Fibroblast of skin of abdomen (primary cell): ENCODE data around the gene OR51B6.
"Not testable (repeated sequence)": the region's sequence is repeated elsewhere in the genome, so short reads cannot be mapped to it uniquely, and the experiment has no call there.

ENCODE experiments used
- DNase-seq: peaks from one replicate; pipeline ENCODE4 v3.0.0-alpha.2; 2013

Gene OR51B6

DNA sequence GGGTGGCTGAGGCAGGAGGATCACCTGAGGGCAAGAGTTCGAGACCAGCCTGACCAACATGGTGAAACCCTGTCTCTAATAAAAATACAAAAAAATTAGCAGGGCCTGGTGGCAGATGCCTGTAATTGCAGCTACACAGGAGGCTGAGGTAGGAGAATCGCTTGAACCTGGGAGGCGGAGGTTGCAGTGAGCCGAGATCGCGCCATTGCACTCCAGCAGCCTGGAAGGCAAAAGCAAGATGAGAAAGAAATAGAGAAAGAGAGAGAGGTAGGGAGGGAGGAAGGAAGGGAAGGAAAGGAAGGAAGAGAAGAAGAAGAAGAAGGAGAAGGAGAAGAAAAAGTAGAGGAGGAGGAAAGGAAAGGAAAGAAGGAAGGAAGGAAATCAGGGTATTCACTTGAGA, 15.1 kb downstream of the OR51B6 start:
- not testable (repeated sequence) for DNase-seq

DNA sequence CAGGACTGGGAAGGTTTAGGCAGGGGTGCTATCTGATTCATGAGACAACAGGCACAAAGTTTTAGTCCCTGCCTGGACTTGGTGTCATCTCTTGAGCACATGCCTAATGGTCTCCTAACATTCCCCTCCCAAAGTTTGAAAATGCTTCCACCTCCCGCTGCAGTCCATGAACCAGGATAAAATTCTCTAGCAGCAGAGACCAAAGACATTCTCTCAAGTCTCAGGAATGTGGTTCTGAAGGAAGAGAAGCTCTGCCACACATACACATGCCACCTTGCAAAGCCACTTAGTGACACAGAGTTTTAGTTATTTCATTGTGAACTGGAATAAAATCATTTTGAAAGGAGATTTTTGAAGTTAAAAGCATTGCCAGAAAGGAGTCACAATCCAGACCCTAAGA, 15.5 kb downstream of the OR51B6 start:
- DNase-seq = peak; percentile 22

DNA sequence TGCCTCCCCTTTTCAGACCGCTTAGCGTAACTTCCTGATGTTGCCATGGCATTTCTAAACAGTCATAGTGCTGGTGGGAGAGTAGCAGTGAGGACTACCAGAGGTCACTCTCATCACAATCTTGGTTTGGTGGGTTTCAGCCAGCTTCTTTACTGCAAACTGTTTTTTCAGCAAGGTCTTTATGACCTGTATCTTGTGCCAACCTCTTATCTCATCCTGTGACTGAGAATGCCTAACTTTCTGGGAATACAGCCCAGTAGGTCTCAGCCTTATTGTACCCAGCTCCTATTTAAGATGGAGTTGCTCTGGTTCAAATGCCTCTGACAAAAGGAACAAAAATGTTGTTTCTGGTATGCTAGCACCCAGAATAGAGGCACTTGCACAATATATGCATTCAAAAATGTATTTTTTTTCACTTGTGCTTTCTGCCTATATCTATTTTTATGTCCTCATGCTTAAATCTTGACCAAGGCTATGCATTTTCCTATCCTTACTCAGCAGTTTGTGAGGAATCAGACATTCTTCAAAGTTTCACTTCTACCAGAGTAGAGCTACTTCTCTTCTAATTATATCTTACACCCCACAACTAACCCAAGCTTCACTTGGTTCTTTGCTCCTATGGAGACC, 16.3 kb downstream of the OR51B6 start:
- DNase-seq = peak; percentile 85

DNA sequence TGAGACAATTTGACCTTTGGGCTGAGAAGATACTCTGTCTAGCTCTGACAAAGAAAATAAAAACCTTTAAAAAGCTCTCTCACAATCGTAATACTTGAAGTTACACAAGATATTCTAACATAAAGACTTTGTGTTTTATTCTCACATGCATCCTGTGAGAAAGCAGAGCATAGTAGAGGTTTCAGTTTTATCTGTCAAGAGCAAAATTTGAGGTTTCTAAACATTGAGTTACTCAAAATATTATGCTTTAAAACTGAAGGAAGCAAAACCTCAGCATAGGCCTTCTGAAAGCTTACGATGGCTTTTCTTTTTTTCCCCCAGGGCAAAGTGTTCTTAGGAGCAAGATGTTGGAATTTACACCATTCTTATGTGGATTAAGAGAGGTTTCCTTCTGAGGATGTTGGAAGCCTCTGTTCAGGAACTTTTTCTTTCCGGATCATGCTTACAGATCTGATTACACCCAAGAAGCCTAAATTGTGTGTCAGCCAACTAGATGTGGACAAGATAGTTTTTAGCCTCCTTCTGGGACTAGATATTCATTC, 17.3 kb downstream of the OR51B6 start:
- DNase-seq = no peak

DNA sequence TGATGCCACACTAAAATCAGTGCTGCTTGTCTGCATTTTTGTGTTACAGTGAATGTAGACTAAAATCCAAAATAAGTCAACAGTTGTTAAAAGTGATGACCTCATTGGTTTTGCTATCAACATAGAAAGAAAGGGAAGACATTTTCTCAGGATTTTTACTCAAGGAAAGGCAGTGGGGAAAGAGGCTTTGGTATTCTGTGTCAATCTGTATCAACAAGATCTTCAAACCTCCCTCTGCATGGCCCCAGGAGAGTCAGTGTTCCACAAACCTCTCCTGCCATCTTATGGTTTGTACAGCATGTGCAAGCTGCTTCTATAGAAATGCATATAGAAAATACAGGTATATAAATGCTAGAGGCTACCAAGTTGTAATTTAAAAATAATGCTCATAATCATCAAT, 18.5 kb downstream of the OR51B6 start:
- peak; percentile 69 for DNase-seq

DNA sequence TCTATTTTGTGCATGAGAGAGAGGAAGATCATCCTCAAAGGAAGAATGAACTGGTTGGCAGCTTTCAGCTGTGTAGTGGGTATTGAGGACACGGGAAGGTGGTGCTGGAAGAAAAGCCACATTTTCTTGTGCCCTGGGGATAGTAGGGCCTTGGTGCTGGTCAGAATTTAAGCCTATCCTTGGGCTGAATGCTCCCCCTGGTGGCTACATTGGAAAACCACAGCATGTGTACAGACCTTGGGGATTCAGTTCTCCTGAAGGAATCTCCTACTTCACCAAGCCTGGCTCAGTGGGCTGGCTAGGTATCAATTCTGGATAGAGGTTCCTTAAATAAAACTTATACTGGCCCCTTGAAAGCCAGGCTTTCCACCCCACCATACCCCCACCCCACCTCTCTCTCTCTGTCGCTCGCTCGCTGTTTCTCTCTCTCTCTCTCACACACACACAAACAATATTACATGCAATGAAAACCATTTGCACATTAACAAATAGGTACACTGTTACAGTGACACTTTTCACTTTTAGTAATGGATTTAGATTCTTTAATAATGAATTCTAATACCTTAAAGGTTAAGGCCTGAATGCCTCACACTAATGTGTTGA, 29.5 kb downstream of the OR51B6 start:
- DNase-seq = peak; percentile 57

DNA sequence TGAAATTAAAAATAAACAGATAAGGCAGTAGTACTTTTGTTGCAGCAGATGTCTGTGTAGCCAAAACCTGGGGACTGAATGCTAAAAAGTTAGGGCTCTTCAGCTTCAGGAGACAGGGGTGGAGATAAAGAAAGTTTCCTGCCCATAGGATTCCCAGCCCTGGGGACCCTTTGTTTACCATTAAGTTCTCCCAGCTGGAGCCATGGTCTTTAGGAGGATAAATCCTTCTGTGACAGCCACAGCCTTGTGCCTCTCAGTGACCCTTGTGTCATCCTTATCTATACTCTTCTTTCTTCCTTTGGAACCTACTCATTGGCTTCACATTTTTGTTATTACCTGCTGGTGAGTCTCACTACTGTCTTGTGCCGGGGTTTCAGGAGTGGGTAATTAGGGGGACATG, 32.3 kb downstream of the OR51B6 start, which contains the start of gene OR51M1:
Gene OR51M1, plus strand, starts transcription at position 237 of the 400 bp plus-strand sequence. CDS start 5,587 bp downstream, outside the sequence.
- DNase-seq = no peak

DNA sequence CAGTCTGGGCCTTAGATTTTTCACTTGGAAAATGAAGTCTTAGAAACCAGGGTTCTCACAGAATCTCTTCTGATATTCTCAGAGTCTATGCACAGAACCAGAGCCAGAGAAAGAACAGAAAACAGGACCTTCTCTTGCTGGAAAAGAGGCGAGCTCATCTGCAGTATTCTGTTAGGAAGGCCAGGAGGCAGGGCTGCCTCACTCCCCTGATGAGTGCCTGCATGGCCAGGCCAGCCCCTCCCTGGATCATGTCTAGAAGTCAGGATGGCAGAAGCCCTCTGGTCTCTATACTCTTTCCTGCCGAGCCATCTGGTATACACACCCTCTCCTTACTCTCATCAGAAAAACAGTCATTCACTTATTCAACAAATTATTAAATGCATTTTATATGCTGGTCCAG, 33.0 kb downstream of the OR51B6 start:
- DNase-seq = no peak

DNA sequence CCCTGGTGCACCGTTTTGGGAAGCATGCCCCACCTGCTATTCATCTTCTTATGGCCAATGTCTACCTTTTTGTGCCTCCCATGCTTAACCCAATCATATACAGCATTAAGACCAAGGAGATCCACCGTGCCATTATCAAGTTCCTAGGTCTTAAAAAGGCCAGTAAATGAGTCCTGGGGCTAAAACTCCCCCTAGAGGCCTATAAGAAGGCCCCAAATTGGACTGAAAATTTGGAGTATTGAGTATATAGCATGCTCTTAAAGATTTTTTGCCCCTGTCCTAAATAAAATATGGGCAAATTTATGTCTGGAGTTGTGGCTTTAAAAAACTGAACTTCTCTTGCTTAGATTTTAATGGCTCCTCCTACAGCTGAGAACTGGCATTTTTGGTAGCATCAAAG, 38.9 kb downstream of the OR51B6 start:
- no peak for DNase-seq

DNA sequence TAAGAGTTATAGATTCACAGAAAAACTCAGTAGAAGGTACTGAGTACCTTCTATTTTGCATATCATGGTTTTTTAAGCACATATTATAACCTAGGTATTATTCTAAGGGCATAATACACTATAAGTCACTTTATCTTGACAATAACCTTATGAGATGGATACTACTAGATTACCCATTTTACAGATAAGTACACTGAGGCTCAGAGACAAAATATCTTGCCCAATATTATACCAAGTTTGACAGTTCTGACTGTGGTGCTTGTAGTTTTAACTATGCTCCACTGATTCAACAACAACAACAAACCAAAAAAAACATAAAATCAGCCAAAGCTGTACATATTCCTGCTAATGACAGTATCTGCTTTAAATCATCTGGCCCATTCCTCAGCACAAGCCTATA, 42.8 kb downstream of the OR51B6 start:
- no peak for DNase-seq

DNA sequence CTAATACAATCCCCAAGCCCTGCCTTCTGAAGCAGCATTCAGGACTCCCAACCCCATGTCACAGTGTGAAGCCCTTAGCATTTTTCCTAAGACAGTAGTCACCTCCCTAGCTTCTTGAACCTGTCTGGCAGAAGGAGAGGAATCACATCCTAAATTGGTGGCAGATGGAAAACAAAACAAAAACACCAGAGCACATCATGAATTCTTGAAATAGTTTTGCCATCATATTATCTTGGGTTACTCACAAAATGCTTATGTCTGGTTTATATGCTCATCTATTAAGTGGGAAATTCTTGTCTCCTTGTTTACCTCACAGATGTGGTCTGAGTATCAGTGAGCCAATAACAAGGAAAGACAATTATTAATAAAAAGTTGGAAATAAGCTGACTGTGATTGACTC, 47.6 kb downstream of the OR51B6 start:
- DNase-seq = no peak
